Measurements from ENCODE around the gene NEK8.

NEK8 gene

DNA sequence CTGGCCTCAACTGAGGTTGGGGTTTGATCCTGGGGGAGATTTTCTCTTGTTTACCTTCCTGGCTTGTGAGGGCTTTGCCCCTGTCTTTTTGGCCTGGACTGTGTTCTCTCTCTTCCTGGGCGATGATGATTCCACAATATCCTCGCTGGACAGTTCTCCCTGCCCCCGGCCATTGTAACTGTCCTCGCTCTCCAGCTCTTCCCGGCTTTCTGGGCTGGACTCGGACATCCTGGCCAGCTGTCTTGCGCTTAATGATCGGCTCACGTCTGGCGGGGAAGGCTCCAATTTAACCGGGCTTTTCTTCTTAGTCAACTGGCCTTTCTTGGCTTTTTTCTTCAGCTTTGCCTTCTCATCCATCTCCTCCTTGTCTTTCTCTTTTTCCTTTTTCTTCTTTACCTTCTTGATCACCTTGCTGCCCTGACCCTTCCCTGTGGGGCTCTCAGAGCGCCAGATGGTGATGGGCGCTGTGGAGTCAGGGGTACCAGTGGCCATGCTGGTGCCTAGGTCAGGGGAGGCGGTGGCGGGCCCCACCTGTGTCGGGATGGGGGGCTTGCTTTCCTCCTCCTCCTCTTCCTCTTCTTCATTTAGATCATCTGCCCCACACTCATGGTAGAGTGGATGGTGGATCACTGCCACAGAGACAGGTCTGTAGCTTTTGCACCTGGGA lies 24.9 kb upstream of the NEK8 start:
- Mint-ChIP-seq H3K9me3 (no peaks in the 10 kb centered on the region), H3K27ac (no peak overlapping the region), H3K4me1 (ENCODE audit: low read depth) (peaks cover 6% of the 10 kb centered on the region), H3K36me3 (ENCODE audit: low read depth) (peaks cover 86% of the 10 kb centered on the region), H3K4me3 (no peak overlapping the region), H3K27me3 (no peaks in the 10 kb centered on the region)
- intact Hi-C loops (cut with micrococcal nuclease): no loop called here

DNA sequence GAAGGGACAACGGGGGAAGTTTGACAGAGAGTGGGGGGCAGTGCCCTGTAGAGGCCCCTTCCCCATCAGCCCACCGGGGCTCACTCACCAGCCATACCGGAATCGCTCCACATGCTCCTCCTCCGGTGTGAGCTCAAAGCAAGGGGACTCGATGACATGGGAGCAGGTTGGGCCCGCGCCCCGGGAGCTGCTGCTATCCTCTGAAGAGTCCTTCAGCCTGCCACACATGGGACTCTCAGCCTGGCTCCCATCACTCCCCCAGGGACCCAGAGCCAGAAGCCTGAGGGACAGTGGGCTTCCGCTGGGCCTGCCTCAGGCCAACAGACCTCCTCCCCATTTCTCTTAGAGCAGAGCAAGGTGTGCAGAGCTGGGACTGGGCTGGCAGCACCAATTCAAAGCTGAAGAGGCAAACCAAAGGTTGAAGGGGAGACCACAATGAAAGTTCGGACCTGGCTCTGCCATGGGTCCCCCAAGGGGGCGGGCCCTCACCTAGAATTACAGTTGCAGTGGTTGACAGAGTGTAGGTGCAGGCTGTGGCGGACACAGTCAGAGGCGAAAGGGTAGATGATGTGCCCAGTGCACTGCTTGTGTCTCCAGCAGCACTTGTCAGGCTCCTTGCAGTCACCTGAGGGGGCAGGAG lies 24.2 kb upstream of the NEK8 start:
- Mint-ChIP-seq H3K36me3 (ENCODE audit: low read depth) (peaks cover 80% of the 10 kb centered on the region), H3K27me3 (no peaks in the 10 kb centered on the region), H3K4me1 (ENCODE audit: low read depth) (peaks cover 6% of the 10 kb centered on the region), H3K4me3 (no peak overlapping the region), H3K27ac (no peak overlapping the region), H3K9me3 (no peaks in the 10 kb centered on the region)
- intact Hi-C loops (cut with micrococcal nuclease): no loop called here

DNA sequence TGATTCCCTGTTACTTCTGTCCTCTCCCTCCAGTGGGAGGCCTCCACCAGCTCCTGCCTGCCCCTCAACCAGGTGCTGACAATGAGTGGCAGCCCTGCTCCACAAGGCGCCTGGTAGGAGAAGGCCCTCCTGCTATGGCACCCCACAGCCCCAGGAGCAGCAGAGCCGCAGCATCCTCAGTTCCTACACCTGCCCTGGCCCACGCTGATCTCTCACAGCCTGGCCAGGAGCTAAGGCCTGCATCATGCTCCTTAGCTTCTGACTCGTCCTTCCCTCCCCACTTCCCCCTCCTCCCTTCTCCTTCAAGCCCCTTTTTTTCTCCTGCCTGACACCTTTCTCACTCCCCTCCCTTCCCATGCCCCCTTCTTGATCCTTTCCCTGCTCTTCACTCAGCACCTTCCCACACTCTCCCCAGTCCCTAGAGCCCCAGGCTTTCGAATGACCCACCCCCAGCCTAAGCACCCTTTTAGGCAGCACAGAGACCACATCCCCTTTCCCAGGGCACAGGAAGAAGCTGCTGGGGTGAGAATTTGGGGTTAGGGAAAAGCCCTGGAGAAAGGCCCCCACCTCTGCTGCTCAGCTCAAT lies 23.4 kb upstream of the NEK8 start:
- H3K27me3 Mint-ChIP-seq: no peaks in the 10 kb centered on the region
- peak overlapping the region; percentile 12 for H3K27ac Mint-ChIP-seq
- H3K4me3 Mint-ChIP-seq: no peak overlapping the region
- H3K36me3 Mint-ChIP-seq (ENCODE audit: low read depth): peaks cover 72% of the 10 kb centered on the region
- peaks cover 6% of the 10 kb centered on the region for H3K4me1 Mint-ChIP-seq (ENCODE audit: low read depth)
- intact Hi-C loops (cut with micrococcal nuclease): no loop called here
- no peaks in the 10 kb centered on the region for H3K9me3 Mint-ChIP-seq

DNA sequence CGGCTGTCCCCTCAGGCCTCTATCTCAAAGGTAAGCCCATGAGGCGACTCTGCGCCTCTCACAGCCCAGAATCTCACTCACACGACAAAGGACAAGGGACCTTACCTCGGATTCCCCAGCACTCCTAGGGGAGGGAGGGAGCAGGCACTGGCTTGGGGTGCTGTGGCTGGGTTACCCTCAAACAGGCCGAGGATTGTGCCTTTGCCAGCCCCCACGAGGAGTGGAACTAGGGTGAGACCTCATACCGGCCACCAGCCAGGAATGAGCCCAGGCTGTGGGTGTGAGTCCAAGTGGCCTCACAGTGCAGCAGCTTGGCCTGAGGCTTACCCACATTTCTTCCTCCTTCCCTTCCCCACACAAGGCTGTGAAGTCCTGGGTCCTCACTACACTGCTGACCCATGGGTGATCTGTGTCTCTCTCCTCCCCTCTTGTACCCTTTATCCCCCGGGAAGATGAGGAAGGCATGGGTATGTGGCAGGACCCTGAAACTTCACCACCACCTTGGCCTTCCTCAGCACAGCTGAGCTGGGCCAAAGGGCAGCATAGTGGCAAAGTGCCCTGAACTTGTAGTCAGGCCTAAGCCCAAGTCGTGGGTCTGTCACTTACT lies 22.8 kb upstream of the NEK8 start:
- peaks cover 65% of the 10 kb centered on the region for H3K36me3 Mint-ChIP-seq (ENCODE audit: low read depth)
- intact Hi-C loops (cut with micrococcal nuclease): no loop called here
- peaks cover 11% of the 10 kb centered on the region for H3K4me1 Mint-ChIP-seq (ENCODE audit: low read depth)
- no peaks in the 10 kb centered on the region for H3K9me3 Mint-ChIP-seq
- no peaks in the 10 kb centered on the region for H3K27me3 Mint-ChIP-seq
- no peak overlapping the region for H3K4me3 Mint-ChIP-seq
- peak overlapping the region; percentile 12 for H3K27ac Mint-ChIP-seq

GRCh38 chr17:28706471-28707338 lies 21.9 kb upstream of the NEK8 start:
- H3K27ac Mint-ChIP-seq: no peak overlapping the region
- no peak overlapping the region for H3K4me3 Mint-ChIP-seq
- intact Hi-C loops (cut with micrococcal nuclease): no loop called here
- H3K9me3 Mint-ChIP-seq: no peaks in the 10 kb centered on the region
- peaks cover 56% of the 10 kb centered on the region for H3K36me3 Mint-ChIP-seq (ENCODE audit: low read depth)
- no peaks in the 10 kb centered on the region for H3K27me3 Mint-ChIP-seq
- H3K4me1 Mint-ChIP-seq (ENCODE audit: low read depth): peaks cover 16% of the 10 kb centered on the region

GRCh38 chr17:28707339-28707720 lies 21.3 kb upstream of the NEK8 start:
- no peak overlapping the region for H3K27ac Mint-ChIP-seq
- H3K27me3 Mint-ChIP-seq: no peaks in the 10 kb centered on the region
- H3K4me1 Mint-ChIP-seq (ENCODE audit: low read depth): peaks cover 22% of the 10 kb centered on the region
- peaks cover 50% of the 10 kb centered on the region for H3K36me3 Mint-ChIP-seq (ENCODE audit: low read depth)
- H3K9me3 Mint-ChIP-seq: no peaks in the 10 kb centered on the region
- H3K4me3 Mint-ChIP-seq: no peak overlapping the region
- intact Hi-C loops (cut with micrococcal nuclease): no loop called here

GRCh38 chr17:28710861-28711722 lies 17.5 kb upstream of the NEK8 start:
- intact Hi-C loops (cut with micrococcal nuclease): loop anchor here (5.0 kb wide), 1 partner anchor 49 kb away; the partner anchor contains the start of genes SDF2 and SUPT6H
- Mint-ChIP-seq H3K4me1 (ENCODE audit: low read depth) (peaks cover 38% of the 10 kb centered on the region), H3K27me3 (peaks cover 2% of the 10 kb centered on the region), H3K4me3 (peak overlapping the region; percentile 77), H3K27ac (peak overlapping the region; percentile 93), H3K36me3 (ENCODE audit: low read depth) (peaks cover 38% of the 10 kb centered on the region), H3K9me3 (no peaks in the 10 kb centered on the region)

GRCh38 chr17:28711723-28712031 lies 16.9 kb upstream of the NEK8 start, which contains the start of gene PROCA1:
Gene PROCA1 (minus strand): TSS chr17:28711888. CDS start chr17:28711660, 228 bp downstream.
- Mint-ChIP-seq H3K27ac (peak within 1 kb of the TSS; percentile 93), H3K4me3 (peak within 1 kb of the TSS; percentile 77), H3K36me3 (ENCODE audit: low read depth) (peaks cover 38% of the 10 kb centered on the region), H3K4me1 (ENCODE audit: low read depth) (peaks cover 39% of the 10 kb centered on the region), H3K27me3 (peaks cover 2% of the 10 kb centered on the region), H3K9me3 (no peaks in the 10 kb centered on the region)
- intact Hi-C loops (cut with micrococcal nuclease): loop anchor here (5.0 kb wide), 1 partner anchor 49 kb away; the partner anchor contains the start of genes SDF2 and SUPT6H

DNA sequence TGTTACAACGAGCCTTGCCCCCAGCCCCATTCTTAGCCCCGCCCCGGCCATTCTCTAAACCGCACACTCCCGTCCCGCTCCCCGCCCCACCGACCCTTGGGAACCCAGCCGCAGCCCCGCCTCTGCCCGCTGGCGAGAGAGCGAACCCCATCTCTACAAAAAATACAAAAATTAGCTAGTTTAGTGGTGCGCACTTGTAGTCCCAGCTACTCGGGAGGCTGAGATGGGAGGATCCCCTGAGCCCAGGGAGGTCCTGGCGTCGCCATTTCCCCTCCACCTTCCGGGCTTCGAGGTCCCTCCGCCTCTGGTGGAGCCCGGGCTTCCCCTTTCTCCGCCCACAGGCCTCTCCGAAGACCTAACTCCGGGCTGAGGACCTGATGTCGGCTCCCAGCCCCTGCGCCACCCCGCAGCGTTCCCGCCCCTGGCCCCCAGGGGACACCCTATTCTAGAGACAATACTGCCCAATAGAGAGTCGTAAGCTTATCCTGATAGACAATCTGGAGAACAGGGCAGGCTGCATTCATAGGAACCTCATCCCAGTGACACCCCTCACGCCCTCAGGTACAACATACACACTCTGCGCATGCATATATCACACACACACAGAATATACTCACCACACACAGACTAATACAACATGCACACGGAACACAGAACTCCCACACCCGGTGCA lies 16.4 kb upstream of the NEK8 start:
- intact Hi-C loops (cut with micrococcal nuclease): loop anchor here (5.0 kb wide), 1 partner anchor 50 kb away; the partner anchor contains the start of genes SDF2 and SUPT6H
- peaks cover 39% of the 10 kb centered on the region for H3K4me1 Mint-ChIP-seq (ENCODE audit: low read depth)
- H3K36me3 Mint-ChIP-seq (ENCODE audit: low read depth): peaks cover 35% of the 10 kb centered on the region
- H3K27ac Mint-ChIP-seq: peak overlapping the region; percentile 93
- H3K4me3 Mint-ChIP-seq: peak overlapping the region; percentile 77
- peaks cover 2% of the 10 kb centered on the region for H3K27me3 Mint-ChIP-seq
- H3K9me3 Mint-ChIP-seq: no peaks in the 10 kb centered on the region

DNA sequence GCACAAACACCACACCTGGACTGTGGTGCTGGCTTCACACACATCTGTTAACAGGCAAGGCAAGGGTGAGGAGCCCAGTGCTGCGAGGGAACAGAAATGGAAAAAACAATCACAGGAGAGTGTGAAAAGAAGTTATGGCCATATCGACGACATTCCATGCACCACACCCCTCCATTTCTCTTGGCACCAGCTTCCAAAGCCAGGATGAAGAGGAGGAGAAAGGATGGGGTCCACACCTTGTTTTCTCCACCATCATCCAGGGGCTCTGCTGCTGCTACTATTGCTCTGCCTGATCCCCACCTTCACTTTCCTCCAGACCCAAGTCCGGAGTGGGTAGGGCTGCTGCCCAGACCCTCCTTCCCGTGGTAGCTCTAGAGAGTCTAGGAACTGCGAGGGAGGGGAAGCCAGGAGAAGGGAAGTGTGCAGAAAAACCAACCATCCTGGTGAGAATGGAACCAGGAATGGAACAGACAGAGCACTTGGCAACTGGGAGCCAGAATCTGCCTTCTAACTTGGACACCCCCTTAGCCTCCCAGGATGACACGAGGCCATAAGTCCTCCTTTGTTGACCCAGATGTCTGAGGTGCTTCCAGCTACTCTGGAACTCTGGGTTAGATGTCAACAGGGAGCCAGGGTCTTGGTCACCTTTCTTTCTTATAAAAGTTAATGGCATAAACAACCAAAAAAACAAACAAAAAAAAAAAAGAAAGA lies 15.7 kb upstream of the NEK8 start:
- intact Hi-C loops (cut with micrococcal nuclease): loop anchor here (5.0 kb wide), 1 partner anchor 51 kb away; the partner anchor contains the start of genes SDF2 and SUPT6H
- Mint-ChIP-seq H3K4me3 (peak overlapping the region; percentile 77), H3K4me1 (ENCODE audit: low read depth) (peaks cover 41% of the 10 kb centered on the region)

DNA sequence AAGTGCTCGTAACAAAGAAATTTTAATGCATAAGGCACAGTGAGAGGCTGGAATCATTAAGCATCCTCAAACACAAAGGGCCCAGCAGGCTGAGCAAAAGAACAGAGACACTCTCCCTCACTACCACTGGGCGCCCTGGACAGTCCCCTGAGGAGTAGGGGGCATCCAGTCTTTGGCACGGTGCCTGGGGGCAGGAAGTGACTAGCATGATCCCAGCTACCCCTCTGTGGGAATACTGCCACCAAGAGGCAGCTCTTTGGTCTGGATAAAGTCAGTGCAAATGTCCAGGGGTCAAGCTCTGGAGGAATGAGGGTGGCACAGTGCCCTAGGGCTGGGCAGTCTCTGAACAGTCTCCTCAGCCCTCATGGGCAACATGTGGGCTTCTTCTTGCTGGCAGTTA lies 14.3 kb upstream of the NEK8 start:
- H3K4me1 Mint-ChIP-seq (ENCODE audit: low read depth): peaks cover 53% of the 10 kb centered on the region
- peaks cover 2% of the 10 kb centered on the region for H3K27me3 Mint-ChIP-seq
- peaks cover 30% of the 10 kb centered on the region for H3K36me3 Mint-ChIP-seq (ENCODE audit: low read depth)
- H3K27ac Mint-ChIP-seq: no peak overlapping the region
- intact Hi-C loops (cut with micrococcal nuclease): loop anchor here (5.0 kb wide), 1 partner anchor 52 kb away; the partner anchor contains the start of genes SDF2 and SUPT6H
- no peaks in the 10 kb centered on the region for H3K9me3 Mint-ChIP-seq
- H3K4me3 Mint-ChIP-seq: no peak overlapping the region

More for the DNA sequence above, 15.7 kb upstream of the NEK8 start:
- no peaks in the 10 kb centered on the region for H3K9me3 Mint-ChIP-seq
- peak overlapping the region; percentile 93 for H3K27ac Mint-ChIP-seq
- H3K27me3 Mint-ChIP-seq: peaks cover 2% of the 10 kb centered on the region
- peaks cover 32% of the 10 kb centered on the region for H3K36me3 Mint-ChIP-seq (ENCODE audit: low read depth)

- Mint-ChIP-seq H3K4me3 (no peak overlapping the region), H3K27ac (no peak overlapping the region), H3K36me3 (ENCODE audit: low read depth) (peaks cover 35% of the 10 kb centered on the region), H3K27me3 (peaks cover 2% of the 10 kb centered on the region), H3K4me1 (ENCODE audit: low read depth) (peaks cover 56% of the 10 kb centered on the region), H3K9me3 (no peaks in the 10 kb centered on the region)
- intact Hi-C loops (cut with micrococcal nuclease): loop anchor here (5.0 kb wide), 1 partner anchor 68 kb away; the partner anchor contains the start of gene BLTP2
Measured at GRCh38 chr17:28715217-28715616, 13.4 kb upstream of the NEK8 start.

Data from dendritic cell treated with granulocyte-macrophage colony-stimulating factor and Interleukin-4, amounts not matched to agents 40 ng/mL and 50 ng/mL, for 4 days (primary cell).